A549 (cell line): ENCODE data around the gene GJB5. TPM values are rescaled to one million over a fixed set of nuclear protein-coding genes. Genes with fewer than 3 reads are reported as not detected.

Source experiments
- ATAC-seq, 2 experiments: fragments of 200-7000 bp in 1 of 2; fragments of >200 bp in 1 of 2; cut with Nextera tagmentation in 1 of 2; cut with Tn5 transposase in 1 of 2; 3 replicates each; pipeline versions ENCODE4 v1.8.0 to v1.9.1; 2018 to 2020; ENCODE audit warnings: mild to moderate bottlenecking in 1 of 2, moderate library complexity in 1 of 2
- CTCF ChIA-PET: fragments of 300-600 bp; sonication (Branson Sonifier 250); formaldehyde crosslinking; extraction: SDS; loops from one replicate; lab custom pipeline; 2021; ENCODE audit warnings: antibody characterized with exemption, inconsistent platforms; lab: Yijun Ruan, JAX
- POLR2A ChIA-PET: fragments of 350-600 bp; formaldehyde crosslinking; extraction: SDS; loops from one replicate; lab custom pipeline; 2021; ENCODE audit warnings: antibody characterized with exemption, inconsistent platforms; lab: Yijun Ruan, JAX
- DNase-seq, 2 experiments: peaks; one replicate each; pipeline versions ENCODE4 v3.0.0 to v3.0.0-alpha.2; 2011 to 2016; ENCODE audit warnings: low read depth in 1 of 2, low spot score in 1 of 2
- FAIRE-seq: peaks from 2 replicates; lab custom pipeline; 2011; peaks lifted over from hg19 to GRCh38; lab: Jason Lieb, UNC
- H3K27ac ChIP-seq, 2 experiments: fragments of >200 bp; sonication (Bioruptor Twin); formaldehyde crosslinking; 3 replicates each; pipeline ENCODE4 v1.5.1; 2016 to 2017
- H3K4me1 ChIP-seq: fragments of >200 bp; sonication (Bioruptor Twin); formaldehyde crosslinking; 3 replicates; pipeline ENCODE4 v1.6.1; 2016
- H3K4me2 ChIP-seq: fragments of >200 bp; sonication (Bioruptor Twin); formaldehyde crosslinking; 3 replicates; pipeline ENCODE4 v1.6.1; 2016
- H3K4me3 ChIP-seq: fragments of >200 bp; sonication (Bioruptor Twin); formaldehyde crosslinking; 3 replicates; pipeline ENCODE4 v1.5.1; 2016
- H3K9me3 ChIP-seq: fragments of >200 bp; sonication (Bioruptor Twin); formaldehyde crosslinking; 3 replicates; pipeline ENCODE4 v1.6.1; 2016
- BHLHE40 ChIP-seq: IDR thresholded peaks from 2 replicates; pipeline ENCODE4 v1.6.1; 2012; ENCODE audit warnings: low read depth, low read length, inconsistent platforms
- HOXB13 ChIP-seq: fragments of 250-450 bp; sonication (Bioruptor Pico); IDR thresholded peaks from 2 replicates; pipeline ENCODE4 v1.5.0; 2020; ENCODE audit warnings: low read depth, mild to moderate bottlenecking, moderate library complexity
- JUN ChIP-seq, 2 experiments: fragments of >200 bp; sonication (Bioruptor Twin); formaldehyde crosslinking; IDR thresholded peaks; 2 replicates in 1 of 2; 3 replicates in 1 of 2; pipeline ENCODE4 v1.6.1; 2016 to 2017
- KDM5A ChIP-seq: fragments of 200-600 bp; sonication (generic); IDR thresholded peaks from 2 replicates; pipeline ENCODE4 v1.6.1; 2016; ENCODE audit warnings: antibody characterized with exemption, mild to moderate bottlenecking
- MAZ ChIP-seq: fragments of 150-350 bp; IDR thresholded peaks from 2 replicates; pipeline ENCODE4 v1.6.1; 2014; ENCODE audit warnings: antibody characterized with exemption, low read depth, low read length, borderline replicate concordance
- NR3C1 ChIP-seq: fragments of >200 bp; sonication (Bioruptor Twin); formaldehyde crosslinking; IDR thresholded peaks from 3 replicates; pipeline ENCODE4 v1.6.1; 2017
- RAD21 ChIP-seq, 2 experiments: fragments of >200 bp in 1 of 2; sonication (Bioruptor Twin) in 1 of 2; formaldehyde crosslinking in 1 of 2; IDR thresholded peaks in 1 of 2; conservative IDR thresholded peaks in 1 of 2; 2 replicates in 1 of 2; 3 replicates in 1 of 2; pipeline ENCODE4 v1.6.1; 2012 to 2018; ENCODE audit warnings: inconsistent platforms in 1 of 2
- RARB ChIP-seq: fragments of 250-450 bp; sonication (Bioruptor Pico); IDR thresholded peaks from 2 replicates; pipeline ENCODE4 v1.8.0; 2021; ENCODE audit warnings: mild to moderate bottlenecking, moderate library complexity
- RCOR1 ChIP-seq: fragments of 150-350 bp; IDR thresholded peaks from 2 replicates; pipeline ENCODE4 v1.6.1; 2014; ENCODE audit warnings: antibody characterized with exemption, low read length, low read depth
- SMC3 ChIP-seq: fragments of >200 bp; sonication (Bioruptor Twin); formaldehyde crosslinking; IDR thresholded peaks from 3 replicates; pipeline ENCODE4 v1.6.1; 2018; ENCODE audit warnings: inconsistent platforms
- SREBF2 ChIP-seq: fragments of 450-650 bp; IDR thresholded peaks from 2 replicates; pipeline ENCODE4 v1.6.1; 2014; ENCODE audit warnings: mild to moderate bottlenecking, moderate library complexity
- TFCP2L1 ChIP-seq: fragments of 250-450 bp; sonication (Bioruptor Pico); IDR thresholded peaks from 2 replicates; pipeline ENCODE4 v1.5.0; 2021; ENCODE audit warnings: mild to moderate bottlenecking
- TP53 ChIP-seq: fragments of 250-450 bp; sonication (Bioruptor Pico); IDR thresholded peaks from 2 replicates; pipeline ENCODE4 v1.5.0; 2021; ENCODE audit warnings: mild to moderate bottlenecking, moderate library complexity
- ZC3H11A ChIP-seq: fragments of 450-650 bp; IDR thresholded peaks from 2 replicates; pipeline ENCODE4 v1.6.1; 2014; ENCODE audit warnings: antibody characterized with exemption, mild to moderate bottlenecking
- ZFP36 ChIP-seq: fragments of 450-650 bp; IDR thresholded peaks from 2 replicates; pipeline ENCODE4 v1.6.1; 2014; ENCODE audit warnings: borderline replicate concordance; ENCODE audit not compliant: partially characterized antibody
- ZSCAN20 ChIP-seq: fragments of 250-450 bp; sonication (Bioruptor Pico); IDR thresholded peaks from 2 replicates; pipeline ENCODE4 v1.8.0; 2022; ENCODE audit warnings: mild to moderate bottlenecking, moderate library complexity
- WGBS: methylation state at CpG from one replicate; pipeline ENCODE4 v1.1.6; 2017; ENCODE audit errors: missing lambda C conversion rate; 5-methylcytosine and 5-hydroxymethylcytosine counted together
- polyA plus RNA-seq, 4 experiments: library from polyadenylated mRNA; depleted of rRNA in 3 of 4; stranded (reverse); fragments of >200 nt; fragmentation: RNase III in 1 of 4; extraction: RNeasy Plus Mini Kit Qiagen cat#74134 plus additional on column Dnase treatment in 1 of 4; gene quantifications; 2 replicates in 3 of 4; 3 replicates in 1 of 4; pipeline ENCODE4 v1.2.3, GENCODE V29; 2011 to 2017
- TF ChIP-seq, protein P1 (sequence below): fragments of >200 bp; sonication (Bioruptor Twin); formaldehyde crosslinking; IDR thresholded peaks from 3 replicates; pipeline ENCODE4 v1.5.1; 2016
- TF ChIP-seq, protein P2 (sequence below): fragments of 250-450 bp; sonication (Bioruptor Pico); IDR thresholded peaks from 2 replicates; pipeline ENCODE4 v1.5.0; 2020; ENCODE audit warnings: low read depth, mild to moderate bottlenecking, moderate library complexity
- TF ChIP-seq, protein P3 (sequence below): IDR thresholded peaks from 2 replicates; pipeline ENCODE4 v1.6.1; 2012; ENCODE audit warnings: low read depth, borderline replicate concordance
- TF ChIP-seq, protein P4 (sequence below): IDR thresholded peaks from 2 replicates; pipeline ENCODE4 v1.6.1; 2012

The GJB5 gene
- polyA plus RNA-seq, 2 of the 4 experiments (the other 2 are of a cell fraction) = 0.15 to 0.16 TPM

DNA sequence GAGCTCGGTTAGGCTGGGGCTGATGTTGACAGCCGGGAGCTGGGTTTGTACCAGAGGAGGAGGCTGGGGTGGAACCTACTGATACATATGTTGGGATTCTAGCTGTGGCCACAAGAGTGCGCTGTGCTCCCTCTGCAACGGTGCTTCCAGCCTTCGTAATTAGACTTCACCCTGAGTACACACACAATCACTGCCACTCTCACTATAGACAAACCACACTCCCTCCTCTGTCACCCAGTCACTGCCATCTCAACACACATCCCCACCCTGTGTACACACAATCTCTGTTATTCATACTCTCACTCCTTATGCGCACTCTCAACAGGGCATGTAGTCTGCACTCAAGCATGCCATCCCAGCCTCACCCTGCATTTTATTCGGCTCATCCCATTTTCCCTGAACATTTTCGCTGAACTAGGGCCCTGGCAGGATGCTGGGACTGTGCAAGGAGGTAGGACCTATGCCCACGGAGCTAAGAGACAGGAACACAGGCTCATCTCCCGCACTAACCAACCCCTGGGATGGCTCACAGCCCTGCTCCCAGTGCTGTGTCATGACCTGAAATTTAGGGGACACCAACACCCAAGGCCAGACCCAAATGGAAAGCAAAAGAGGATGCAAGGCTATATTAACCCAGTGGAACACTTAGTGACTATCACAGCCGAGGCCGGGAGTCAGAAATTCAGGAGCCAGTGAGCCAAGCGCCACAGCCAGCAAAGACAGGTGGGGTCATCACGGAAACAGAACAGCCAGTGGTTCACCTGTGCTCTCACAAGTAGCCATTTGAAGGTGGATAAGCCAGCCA, 31.9 kb downstream of the GJB5 start:
- Histone ChIP-seq H3K27ac (no peak overlapping the region), H3K4me3 (no peak overlapping the region), H3K4me1 (peaks cover 6% of the 10 kb centered on the region; the same call in 1 of the 3 replicates), H3K9me3 (no peaks in the 10 kb centered on the region), H3K4me2 (no peak overlapping the region)
- ATAC-seq (peak; percentile 75 to 89), DNase-seq (peak; percentile 52 to 58), FAIRE-seq (no peak)
- no peak for TF ChIP-seq TP53 (CRISPR knock-in tag)
- TF ChIP-seq, protein P1, sequence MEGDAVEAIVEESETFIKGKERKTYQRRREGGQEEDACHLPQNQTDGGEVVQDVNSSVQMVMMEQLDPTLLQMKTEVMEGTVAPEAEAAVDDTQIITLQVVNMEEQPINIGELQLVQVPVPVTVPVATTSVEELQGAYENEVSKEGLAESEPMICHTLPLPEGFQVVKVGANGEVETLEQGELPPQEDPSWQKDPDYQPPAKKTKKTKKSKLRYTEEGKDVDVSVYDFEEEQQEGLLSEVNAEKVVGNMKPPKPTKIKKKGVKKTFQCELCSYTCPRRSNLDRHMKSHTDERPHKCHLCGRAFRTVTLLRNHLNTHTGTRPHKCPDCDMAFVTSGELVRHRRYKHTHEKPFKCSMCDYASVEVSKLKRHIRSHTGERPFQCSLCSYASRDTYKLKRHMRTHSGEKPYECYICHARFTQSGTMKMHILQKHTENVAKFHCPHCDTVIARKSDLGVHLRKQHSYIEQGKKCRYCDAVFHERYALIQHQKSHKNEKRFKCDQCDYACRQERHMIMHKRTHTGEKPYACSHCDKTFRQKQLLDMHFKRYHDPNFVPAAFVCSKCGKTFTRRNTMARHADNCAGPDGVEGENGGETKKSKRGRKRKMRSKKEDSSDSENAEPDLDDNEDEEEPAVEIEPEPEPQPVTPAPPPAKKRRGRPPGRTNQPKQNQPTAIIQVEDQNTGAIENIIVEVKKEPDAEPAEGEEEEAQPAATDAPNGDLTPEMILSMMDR = peak; percentile 71
- peak; percentile 54 for TF ChIP-seq SMC3
- peak; percentile 63 to 73 for TF ChIP-seq RAD21 (conservative IDR thresholded peaks at IDR 0.05 in 1 of 2, IDR thresholded peaks at IDR 0.05 in 1 of 2)
- WGBS = 39% methylated on average over 13 of the region's 14 CpGs
- ChIA-PET POLR2A (no interaction called here), CTCF (interaction anchor here (0.5 to 3.8 kb wide), 16 partner anchors 8 to 186 kb away, joined by 3 to 34 read pairs (median 4); partner anchors contain the start of gene SMIM12)

DNA sequence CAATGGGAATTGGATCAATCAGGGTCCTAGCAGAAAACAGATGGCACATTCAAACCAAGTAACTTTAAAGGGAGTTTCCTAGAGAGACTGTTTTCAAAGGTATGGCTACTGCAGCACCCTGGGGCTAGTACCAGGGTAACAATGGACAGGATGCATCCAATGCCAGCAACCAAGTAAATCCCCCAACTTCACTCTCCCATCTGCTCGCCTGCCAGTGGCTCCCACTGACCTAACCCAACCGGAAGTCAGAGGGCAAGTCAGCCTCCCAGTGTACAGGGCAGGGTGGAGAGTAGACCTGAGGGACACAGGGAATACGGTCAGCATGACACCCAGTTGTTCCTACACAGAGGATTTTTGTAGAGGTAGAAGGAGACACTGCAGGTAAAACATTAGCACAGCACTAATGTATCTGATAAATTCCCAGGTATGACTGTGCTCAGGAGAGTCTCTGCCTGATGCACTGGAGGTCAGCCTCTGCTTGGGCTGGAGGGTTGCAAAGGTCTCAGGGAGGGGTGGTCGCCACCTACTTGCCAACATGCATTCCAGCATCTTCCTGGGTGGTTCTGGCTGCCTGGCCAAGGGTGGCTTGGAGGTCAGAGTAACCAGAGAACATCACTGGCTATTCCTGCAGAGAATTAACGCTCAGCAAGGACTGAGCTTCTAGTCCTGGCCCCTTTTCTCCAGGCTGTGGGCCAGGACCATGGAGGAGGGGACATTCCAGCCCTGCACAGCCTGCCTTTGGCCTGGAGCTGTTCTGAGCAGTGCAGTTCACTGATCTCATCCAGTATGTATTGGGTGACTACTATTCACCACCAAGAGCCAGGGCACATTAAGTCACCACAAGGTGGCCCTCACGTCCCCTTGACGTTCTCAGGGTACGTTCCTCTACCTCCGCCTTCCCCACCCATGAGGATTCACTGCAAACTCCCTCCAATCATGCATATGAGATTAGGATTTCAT, 32.9 kb downstream of the GJB5 start:
- Histone ChIP-seq H3K4me1 (peaks cover 6% of the 10 kb centered on the region; the same call in 1 of the 3 replicates), H3K27ac (no peak overlapping the region), H3K4me2 (no peak overlapping the region), H3K4me3 (no peak overlapping the region), H3K9me3 (no peaks in the 10 kb centered on the region)
- CTCF ChIA-PET = interaction anchor here (0.5 to 3.8 kb wide), 10 partner anchors 8 to 185 kb away, joined by 3 to 34 read pairs (median 3); partner anchors contain the start of gene SMIM12
- POLR2A ChIA-PET = no interaction called here
- 40% methylated on average over 8 of the region's 9 CpGs for WGBS
- no peak for FAIRE-seq
- TF ChIP-seq NR3C1 (no peak), RAD21 (conservative IDR thresholded peaks at IDR 0.05 in 1 of 2, IDR thresholded peaks at IDR 0.05 in 1 of 2) (0 out of 5 replicates have a peak, but pooled peaks of 1 of the 2 experiments have one; percentile 14)
- DNase-seq = no peak
- peak in 1 of 2 experiments; percentile 18; a peak in 2 of 6 replicates for ATAC-seq

DNA sequence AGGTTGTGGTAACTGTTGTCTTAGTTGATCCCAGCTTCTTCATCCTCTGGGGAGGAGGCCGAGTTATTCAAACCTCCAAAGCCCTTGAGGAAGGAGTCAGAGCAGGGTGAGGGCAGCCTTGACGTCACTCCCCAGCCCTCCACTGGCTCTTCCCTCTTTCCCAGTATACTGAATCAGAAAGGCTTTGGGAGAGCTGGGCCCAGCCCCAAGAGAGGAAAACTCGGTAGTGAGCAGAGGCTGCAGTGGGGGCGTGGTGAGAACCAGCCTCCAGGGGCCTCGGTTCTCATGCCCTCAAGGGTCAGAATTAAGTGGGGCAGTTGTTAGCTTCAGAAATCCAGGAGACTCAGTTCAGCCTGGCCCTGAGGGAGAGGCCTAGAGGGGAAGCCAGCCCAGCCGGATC, 36.1 kb downstream of the GJB5 start:
- DNase-seq (no peak), FAIRE-seq (no peak), ATAC-seq (no peak)
- Histone ChIP-seq H3K4me3 (no peak overlapping the region), H3K4me2 (no peak overlapping the region), H3K4me1 (no peaks in the 10 kb centered on the region), H3K27ac (no peak overlapping the region), H3K9me3 (no peaks in the 10 kb centered on the region)
- TF ChIP-seq TFCP2L1 (CRISPR knock-in tag) (no peak), KDM5A (no peak), ZFP36 (no peak), RCOR1 (no peak), ZSCAN20 (CRISPR knock-in tag) (no peak), SREBF2 (no peak), BHLHE40 (no peak), ZC3H11A (no peak), RARB (no peak), MAZ (no peak), JUN (IDR thresholded peaks at IDR 0.05) (no peak), HOXB13 (CRISPR knock-in tag) (no peak)
- TF ChIP-seq, protein P2, sequence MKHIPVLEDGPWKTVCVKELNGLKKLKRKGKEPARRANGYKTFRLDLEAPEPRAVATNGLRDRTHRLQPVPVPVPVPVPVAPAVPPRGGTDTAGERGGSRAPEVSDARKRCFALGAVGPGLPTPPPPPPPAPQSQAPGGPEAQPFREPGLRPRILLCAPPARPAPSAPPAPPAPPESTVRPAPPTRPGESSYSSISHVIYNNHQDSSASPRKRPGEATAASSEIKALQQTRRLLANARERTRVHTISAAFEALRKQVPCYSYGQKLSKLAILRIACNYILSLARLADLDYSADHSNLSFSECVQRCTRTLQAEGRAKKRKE = no peak
- TF ChIP-seq, protein P3, sequence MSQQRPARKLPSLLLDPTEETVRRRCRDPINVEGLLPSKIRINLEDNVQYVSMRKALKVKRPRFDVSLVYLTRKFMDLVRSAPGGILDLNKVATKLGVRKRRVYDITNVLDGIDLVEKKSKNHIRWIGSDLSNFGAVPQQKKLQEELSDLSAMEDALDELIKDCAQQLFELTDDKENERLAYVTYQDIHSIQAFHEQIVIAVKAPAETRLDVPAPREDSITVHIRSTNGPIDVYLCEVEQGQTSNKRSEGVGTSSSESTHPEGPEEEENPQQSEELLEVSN = no peak
- TF ChIP-seq, protein P4, sequence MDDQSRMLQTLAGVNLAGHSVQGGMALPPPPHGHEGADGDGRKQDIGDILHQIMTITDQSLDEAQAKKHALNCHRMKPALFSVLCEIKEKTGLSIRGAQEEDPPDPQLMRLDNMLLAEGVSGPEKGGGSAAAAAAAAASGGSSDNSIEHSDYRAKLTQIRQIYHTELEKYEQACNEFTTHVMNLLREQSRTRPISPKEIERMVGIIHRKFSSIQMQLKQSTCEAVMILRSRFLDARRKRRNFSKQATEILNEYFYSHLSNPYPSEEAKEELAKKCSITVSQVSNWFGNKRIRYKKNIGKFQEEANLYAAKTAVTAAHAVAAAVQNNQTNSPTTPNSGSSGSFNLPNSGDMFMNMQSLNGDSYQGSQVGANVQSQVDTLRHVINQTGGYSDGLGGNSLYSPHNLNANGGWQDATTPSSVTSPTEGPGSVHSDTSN = no peak
- ChIA-PET CTCF (interaction anchor here (0.6 to 1.8 kb wide), 4 partner anchors 62 to 178 kb away, joined by 3 to 5 read pairs (median 4); no protein-coding TSS in a partner anchor), POLR2A (no interaction called here)
- WGBS = 63% methylated on average over 4 of the region's 6 CpGs
